Lung (tissue), 12 donors: ENCODE results near the gene LHPP. TPM values are rescaled to one million over a fixed set of nuclear protein-coding genes. Genes with fewer than 3 reads are reported as not detected.
A peak's percentile ranks its signal among the peaks of the same experiment; 100 is the strongest.

Source experiments
- ATAC-seq: fragments of 200-7000 bp; cut with Tn5 transposase; one replicate; pipeline ENCODE4 v1.9.1; 2020; ENCODE audit warnings: moderate number of reproducible peaks; ENCODE audit not compliant: insufficient read depth, low FRiP score
- DNase-seq, 3 donors: peaks; one replicate each; pipeline ENCODE4 v3.0.0-alpha.2; 2013 to 2017
- H3K27ac ChIP-seq, 2 donors: one replicate each; pipeline ENCODE4 v1.5.1; 2013; ENCODE audit warnings: mild to moderate bottlenecking in 2 of 2, moderate library complexity in 2 of 2, control low read depth in 1 of 2, inconsistent platforms in 1 of 2, low read depth in 1 of 2, low read length in 1 of 2
- H3K27me3 ChIP-seq, 3 donors: one replicate each; pipeline ENCODE4 v1.5.1; 2013; ENCODE audit warnings: low read length in 2 of 3; ENCODE audit not compliant: control insufficient read depth in 3 of 3, insufficient read depth in 3 of 3
- H3K36me3 ChIP-seq, 4 donors: one replicate each; pipeline ENCODE4 v1.5.1; 2013; ENCODE audit warnings: low read length in 4 of 4, mild to moderate bottlenecking in 1 of 4, moderate library complexity in 1 of 4; ENCODE audit not compliant: control insufficient read depth in 4 of 4, insufficient read depth in 4 of 4
- H3K4me1 ChIP-seq, 5 donors: one replicate each; pipeline ENCODE4 v1.5.1; 2013; ENCODE audit warnings: low read length in 5 of 5, mild to moderate bottlenecking in 2 of 5, moderate library complexity in 1 of 5; ENCODE audit not compliant: control insufficient read depth in 5 of 5, insufficient read depth in 5 of 5
- H3K4me3 ChIP-seq: one replicate; pipeline ENCODE4 v1.5.1; 2013; ENCODE audit warnings: mild to moderate bottlenecking, control low read depth, moderate library complexity
- H3K9ac ChIP-seq, 2 donors: one replicate each; pipeline ENCODE4 v1.5.1; 2013; ENCODE audit warnings: low read length in 2 of 2, control low read depth in 1 of 2; ENCODE audit not compliant: insufficient read depth in 1 of 2
- H3K9me3 ChIP-seq, 4 donors: one replicate each; pipeline ENCODE4 v1.5.1; 2013; ENCODE audit warnings: low read length in 3 of 4, mild to moderate bottlenecking in 1 of 4, moderate library complexity in 1 of 4; ENCODE audit not compliant: control insufficient read depth in 4 of 4, insufficient read depth in 3 of 4
- CTCF ChIP-seq: IDR thresholded peaks from 2 replicates; pipeline ENCODE4 v1.5.1; 2012; ENCODE audit warnings: mild to moderate bottlenecking; ENCODE audit errors: control extremely low read depth, extremely low read depth
- WGBS, 2 donors: extraction: QIAGEN DNeasy Blood & Tissue Kit; methylation state at CpG; one replicate each; pipeline ENCODE4 v1.1.7; 2013; 5-methylcytosine and 5-hydroxymethylcytosine counted together
- polyA plus RNA-seq, 2 donors: library from polyadenylated mRNA; stranded (reverse); fragments of 200-250 nt; gene quantifications; one replicate each; pipeline ENCODE4 v1.2.1, GENCODE V29; 2013
- total RNA-seq, 2 donors: library from RNA; depleted of rRNA in 1 of 2; stranded (reverse); fragments of >200 nt in 1 of 2; gene quantifications; one replicate each; pipeline ENCODE4 v1.2.1, GENCODE V29; 2014 to 2021
- donor health status: control.
- donor health status: control.
- donor health status: Bipolar disorder and iron deficiency.
- donor health status: healthy.
- donor health status: DM: yes; HTN: yes; CAD: no.

LHPP gene
- total and polyA plus RNA-seq, 4 donors = 7.1 to 18.6 (median 14.8) TPM

GRCh38 chr10:124640538-124641231 lies 179.1 kb downstream of the LHPP start:
- peak overlapping the region in 1 of 2 donors; percentile 53 for H3K9ac ChIP-seq
- no peaks in the 10 kb centered on the region for H3K27me3 ChIP-seq
- WGBS, 2 donors = 19 to 34% methylated on average over 18 to 20 of the region's 20 CpGs
- H3K4me3 ChIP-seq = no peak overlapping the region
- H3K9me3 ChIP-seq = no peaks in the 10 kb centered on the region
- peak in 2 of 3 donors; percentile 28 to 40 for DNase-seq
- H3K27ac ChIP-seq = peak overlapping the region; percentile 82 to 87
- peak; percentile 9 for ATAC-seq
- peaks cover 11 to 53% (median 24%) of the 10 kb centered on the region in 5 donors for H3K4me1 ChIP-seq
- H3K36me3 ChIP-seq = peaks cover 0 to 3% (median 1%) of the 10 kb centered on the region in 4 donors
- no peak for TF ChIP-seq CTCF

- no peak for TF ChIP-seq CTCF
- Histone ChIP-seq H3K27ac (peak overlapping the region; percentile 82 to 87), H3K9me3 (no peaks in the 10 kb centered on the region), H3K9ac (no peak overlapping the region), H3K4me3 (no peak overlapping the region), H3K36me3 (peaks cover 0 to 3% (median 1%) of the 10 kb centered on the region in 4 donors), H3K27me3 (no peaks in the 10 kb centered on the region), H3K4me1 (peaks cover 11 to 61% (median 27%) of the 10 kb centered on the region in 5 donors)
- WGBS, 2 donors = 43 to 56% methylated on average over 15 of the region's 15 CpGs
- DNase-seq (peak in 2 of 3 donors; percentile 45 to 47), ATAC-seq (peak; percentile 31)
These were observed 179.9 kb downstream of the LHPP start for GRCh38 chr10:124641282-124642087.

GRCh38 chr10:124642088-124642710 lies 180.6 kb downstream of the LHPP start:
- DNase-seq (peak in 1 of 3 donors; percentile 52), ATAC-seq (no peak)
- no peak for TF ChIP-seq CTCF
- H3K4me3 ChIP-seq = no peak overlapping the region
- H3K36me3 ChIP-seq = peaks cover 0 to 3% (median 1%) of the 10 kb centered on the region in 4 donors
- peaks cover 11 to 67% (median 32%) of the 10 kb centered on the region in 5 donors for H3K4me1 ChIP-seq
- H3K27me3 ChIP-seq = no peaks in the 10 kb centered on the region
- H3K9ac ChIP-seq = no peak overlapping the region
- no peaks in the 10 kb centered on the region for H3K9me3 ChIP-seq
- 75 to 83% methylated on average over 20 of the region's 20 CpGs for WGBS, 2 donors
- H3K27ac ChIP-seq = peak overlapping the region; percentile 82 to 87
